OCI-LY7 (cell line): ENCODE data around the gene OXA1L.

Source experiments
- CTCF ChIP-seq: fragments of 200-600 bp; sonication (generic); conservative IDR thresholded peaks from 2 replicates; pipeline ENCODE4 v1.5.1; 2014; ENCODE audit warnings: mild to moderate bottlenecking, antibody characterized with exemption, low read length, moderate library complexity, mixed read lengths
- EZH2phosphoT487 ChIP-seq: fragments of 200-600 bp; sonication (generic); IDR thresholded peaks from 2 replicates; pipeline ENCODE4 v1.6.1; 2018; ENCODE audit warnings: low read depth, borderline replicate concordance, mild to moderate bottlenecking, mixed run types, antibody characterized with exemption, low read length, moderate library complexity, mixed read lengths

DNA sequence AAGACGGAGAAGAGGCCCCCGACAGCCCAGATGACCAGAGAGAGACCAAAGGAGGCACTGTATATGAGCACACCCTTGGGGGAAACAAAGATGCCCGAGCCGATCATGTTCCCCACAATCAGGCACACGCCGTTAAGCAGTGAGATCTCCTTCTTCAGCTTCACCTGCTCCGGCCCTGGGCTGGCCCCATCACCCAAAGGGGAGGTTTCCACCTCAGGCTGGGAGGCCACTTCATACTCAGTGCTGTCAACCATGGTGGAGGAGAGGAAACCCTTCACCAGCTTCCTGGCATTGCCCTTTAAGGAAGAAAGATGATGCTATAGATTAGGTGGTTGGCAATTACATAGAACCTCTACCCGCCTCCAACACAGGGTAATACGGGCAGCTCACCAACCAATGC, 46.7 kb downstream of the OXA1L start:
- TF ChIP-seq CTCF (no peak), EZH2phosphoT487 (no peak)
